GM20431 (cell line): ENCODE measurements around the gene RPS26.
"Not testable (repeated sequence)": the region's sequence is repeated elsewhere in the genome, so short reads cannot be mapped to it uniquely, and the experiment has no call there.

Experiments used
- in situ Hi-C: fragments of 300-500 bp; cut with MseI, MboI; formaldehyde crosslinking; loops from one replicate; pipeline ENCODE4 v1.15.0; 2020; ENCODE audit warnings: low sequenced_read_pairs; ENCODE audit not compliant: unreplicated experiment

The RPS26 gene

DNA sequence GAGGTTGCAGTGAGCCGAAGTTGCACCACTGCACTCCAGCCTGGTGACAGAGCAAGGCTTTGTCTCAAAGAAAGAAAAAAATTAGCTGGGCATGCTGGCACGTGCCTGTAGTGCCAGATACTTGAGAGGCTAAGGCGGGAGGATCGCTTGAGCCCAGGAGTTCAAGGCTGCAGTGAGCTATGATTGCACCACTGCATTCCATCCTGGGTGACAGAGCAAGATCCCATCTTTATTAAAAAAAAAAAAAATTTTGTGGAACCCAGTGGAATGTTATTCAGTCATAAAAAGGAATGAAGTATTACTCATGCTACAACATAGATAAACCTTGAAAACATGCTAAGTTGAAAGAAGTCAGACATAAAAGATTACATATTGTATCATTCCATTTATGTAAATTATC lies 29.9 kb downstream of the RPS26 start:
- in situ Hi-C loops: no loop called here

DNA sequence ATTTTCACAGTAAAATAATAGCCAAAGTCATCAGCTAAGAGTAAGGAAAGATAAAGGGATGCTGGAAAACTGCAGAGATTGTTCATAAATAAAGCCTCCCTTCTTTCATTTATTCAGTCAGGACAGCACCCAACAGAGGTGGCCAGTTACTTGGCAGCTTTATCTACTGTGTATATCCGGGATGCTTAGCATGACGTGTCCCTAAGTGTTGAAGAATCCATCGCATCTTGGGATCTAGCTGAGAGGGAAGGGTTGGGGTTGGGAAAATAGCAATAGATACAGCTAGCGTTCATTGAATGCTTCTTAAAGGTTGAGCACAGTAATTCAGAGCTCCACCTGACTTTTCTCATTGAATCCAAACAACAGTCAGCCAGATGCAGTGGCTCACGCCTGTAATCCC lies 32.7 kb downstream of the RPS26 start:
- in situ Hi-C loops: no loop called here

DNA sequence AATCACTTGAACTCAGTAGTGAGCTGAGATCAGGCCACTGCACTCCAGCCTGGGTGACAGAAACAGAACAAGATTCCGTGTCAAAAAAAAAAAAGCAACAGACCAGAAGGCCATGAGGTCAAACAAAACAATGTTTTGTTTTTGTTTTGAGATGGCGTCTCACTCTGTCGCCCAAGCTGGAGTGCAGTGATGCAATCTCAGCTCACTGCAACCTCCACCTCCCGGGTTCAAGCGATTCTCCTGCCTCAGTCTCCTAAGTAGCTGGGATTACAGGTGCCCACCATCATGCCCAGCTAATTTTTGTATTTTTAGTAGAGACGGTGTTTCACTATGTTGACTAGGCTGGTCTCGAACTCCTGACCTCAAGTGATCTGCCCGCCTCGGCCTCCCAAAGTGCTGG lies 36.2 kb downstream of the RPS26 start:
- in situ Hi-C loops: not testable (repeated sequence)

DNA sequence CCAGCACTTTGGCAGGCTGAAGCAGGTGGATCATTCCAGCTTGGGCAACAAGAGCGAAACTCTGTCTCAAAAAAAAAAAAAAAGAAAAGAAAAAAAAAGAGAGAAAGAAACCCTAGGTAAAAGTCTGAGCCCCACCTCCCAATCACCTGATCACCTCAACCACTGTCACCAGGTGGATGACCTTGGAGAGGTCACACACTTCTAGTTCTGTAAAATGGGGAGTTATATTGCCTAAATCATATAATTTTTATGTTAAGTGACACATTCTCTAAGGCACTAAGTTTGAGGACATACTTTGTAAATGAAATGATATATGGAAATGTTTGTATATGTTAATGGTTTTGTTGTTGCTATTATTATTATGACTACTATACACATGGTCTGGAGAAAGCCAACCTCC lies 36.7 kb downstream of the RPS26 start:
- in situ Hi-C loops: no loop called here

DNA sequence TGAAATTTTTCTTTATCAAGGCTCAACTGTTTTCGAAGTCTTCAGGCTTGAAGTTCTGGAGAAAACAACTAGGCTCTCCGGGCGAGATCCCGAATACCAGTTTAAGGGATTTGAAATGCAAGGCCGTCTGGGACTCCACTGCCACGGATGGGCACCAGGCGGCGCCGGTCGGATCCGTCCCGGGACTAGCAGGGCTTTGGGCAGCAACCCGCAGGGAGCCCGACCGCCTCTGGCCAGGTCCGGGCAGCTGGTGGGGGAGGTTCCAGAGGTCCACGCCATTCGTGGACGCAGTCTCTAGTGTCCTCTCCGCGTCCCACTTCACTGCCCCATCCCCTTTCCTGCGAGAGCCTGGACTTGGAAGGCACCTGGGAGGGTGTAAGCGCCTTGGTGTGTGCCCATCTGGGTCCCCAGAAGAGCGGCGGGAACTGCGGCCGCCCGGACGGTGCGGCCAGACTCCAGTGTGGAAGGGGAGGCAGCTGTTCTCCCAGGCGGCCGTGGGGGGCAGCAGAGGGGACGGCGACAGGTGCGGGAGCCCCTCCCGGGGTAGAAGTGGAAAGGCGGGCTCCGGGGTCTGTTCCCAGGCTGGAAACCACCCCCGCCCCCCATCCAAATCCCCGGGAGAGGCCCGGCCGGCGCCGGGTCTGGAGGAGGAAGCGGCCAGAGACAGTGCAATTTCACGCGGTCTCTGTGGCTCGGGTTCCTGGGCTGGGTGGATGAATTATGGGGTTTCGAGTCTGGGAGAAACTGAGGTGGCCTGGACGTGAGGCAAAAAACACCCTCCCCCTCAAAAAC lies 37.4 kb downstream of the RPS26 start:
- in situ Hi-C loops: no loop called here

DNA sequence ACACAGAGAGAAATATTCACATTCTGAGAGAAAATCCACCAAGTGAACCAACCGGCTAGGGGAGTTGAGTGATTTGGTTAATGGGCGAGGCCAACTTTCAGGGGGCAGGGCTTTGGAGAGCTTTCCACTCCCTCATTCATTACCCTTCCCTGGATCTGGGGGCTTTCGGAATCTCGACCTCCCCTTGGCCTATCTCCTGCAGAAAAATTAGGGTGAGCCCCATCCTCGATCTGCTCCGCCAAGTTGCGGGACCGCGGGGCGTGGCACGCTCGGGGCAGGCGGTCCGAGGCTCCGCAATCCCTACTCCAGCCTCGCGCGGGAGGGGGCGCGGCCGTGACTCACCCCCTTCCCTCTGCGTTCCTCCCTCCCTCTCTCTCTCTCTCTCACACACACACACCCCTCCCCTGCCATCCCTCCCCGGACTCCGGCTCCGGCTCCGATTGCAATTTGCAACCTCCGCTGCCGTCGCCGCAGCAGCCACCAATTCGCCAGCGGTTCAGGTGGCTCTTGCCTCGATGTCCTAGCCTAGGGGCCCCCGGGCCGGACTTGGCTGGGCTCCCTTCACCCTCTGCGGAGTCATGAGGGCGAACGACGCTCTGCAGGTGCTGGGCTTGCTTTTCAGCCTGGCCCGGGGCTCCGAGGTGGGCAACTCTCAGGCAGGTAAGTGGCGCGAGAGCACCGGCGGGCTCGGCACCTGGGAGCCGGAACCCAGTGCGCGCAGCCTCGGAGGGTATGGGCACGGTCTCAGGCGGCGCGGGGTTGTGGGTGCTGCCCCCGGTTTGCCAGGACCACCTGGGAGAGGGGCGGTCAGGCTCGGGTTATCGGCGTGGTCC lies 38.2 kb downstream of the RPS26 start, which contains the start of gene ERBB3:
ERBB3 (plus strand) TSS at position 443 of the 833 bp plus-strand sequence; CDS start at position 579, 136 bp downstream.
- in situ Hi-C loops: no loop called here

DNA sequence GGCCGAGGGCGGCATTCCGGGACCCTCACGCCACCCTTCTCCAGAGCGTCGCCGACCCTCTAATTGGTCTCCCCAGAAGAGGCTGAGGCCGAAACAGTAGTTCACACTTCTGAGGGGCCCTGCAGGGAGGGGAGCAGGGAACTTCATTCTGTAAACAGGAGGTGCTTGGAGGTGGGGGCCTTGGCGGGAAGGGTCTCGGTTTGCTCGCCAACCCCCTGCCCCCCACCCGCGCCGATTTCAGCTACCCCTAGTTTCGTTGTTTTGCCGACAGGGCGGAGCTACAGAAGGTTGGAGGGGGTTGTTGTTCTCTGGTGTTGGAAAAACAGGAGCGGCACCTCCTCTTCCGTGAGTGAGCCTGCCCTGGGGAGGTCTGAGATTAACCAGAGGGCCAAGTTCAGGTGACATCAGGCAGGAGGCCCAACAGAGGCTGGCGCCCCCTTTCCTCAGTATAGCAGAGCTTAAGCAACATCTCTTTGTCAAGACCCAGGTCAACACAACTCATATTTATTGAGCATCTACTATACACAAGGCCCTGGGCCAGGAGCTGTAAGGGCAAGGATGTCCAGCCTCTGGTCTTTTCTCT lies 38.9 kb downstream of the RPS26 start:
- in situ Hi-C loops: no loop called here

DNA sequence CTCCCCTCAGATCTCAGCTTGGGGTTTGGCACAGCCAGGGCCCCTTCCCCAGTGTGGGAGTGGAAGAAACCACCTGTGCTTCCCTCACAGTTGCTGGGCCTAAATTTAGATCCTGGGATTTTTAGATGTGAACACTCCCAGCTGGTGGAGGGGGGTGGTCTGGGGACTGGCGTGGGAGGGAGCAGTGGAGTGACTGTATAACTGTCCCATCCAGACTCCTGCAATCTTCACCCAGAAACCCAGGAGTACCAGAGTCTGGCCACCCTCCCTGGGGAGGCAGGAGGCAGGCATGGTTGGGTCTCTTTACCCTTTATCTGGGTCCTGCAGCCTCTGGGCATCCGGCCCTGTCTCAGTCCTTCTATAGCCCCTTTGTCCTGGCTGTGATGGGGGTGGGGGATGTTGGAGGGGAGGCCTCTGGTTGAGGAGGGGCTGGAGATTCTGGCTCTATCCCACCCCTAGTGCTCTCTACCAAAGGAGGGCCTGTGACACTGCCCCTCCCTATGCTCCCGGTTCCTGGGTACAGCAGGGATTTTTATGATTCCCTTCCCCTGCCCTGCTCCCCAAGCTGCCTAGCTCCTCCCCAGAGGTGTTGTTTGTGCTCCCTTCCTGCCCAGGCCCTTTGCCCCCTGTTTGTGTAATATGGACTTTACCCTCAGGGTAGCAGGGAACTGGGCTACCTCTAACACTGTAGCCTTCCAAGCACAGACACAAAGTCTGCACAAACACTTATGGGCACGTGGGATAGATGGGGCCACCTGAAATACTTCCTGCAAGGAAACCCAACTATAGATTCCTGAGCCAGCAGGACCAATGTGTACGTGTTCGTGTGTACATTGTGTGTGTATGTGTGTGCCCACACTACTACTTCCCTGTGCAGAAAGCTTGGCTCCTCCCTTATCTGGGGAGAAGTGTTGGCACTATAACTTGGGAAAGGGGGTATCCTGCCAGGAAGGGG lies 40.0 kb downstream of the RPS26 start:
- in situ Hi-C loops: no loop called here

DNA sequence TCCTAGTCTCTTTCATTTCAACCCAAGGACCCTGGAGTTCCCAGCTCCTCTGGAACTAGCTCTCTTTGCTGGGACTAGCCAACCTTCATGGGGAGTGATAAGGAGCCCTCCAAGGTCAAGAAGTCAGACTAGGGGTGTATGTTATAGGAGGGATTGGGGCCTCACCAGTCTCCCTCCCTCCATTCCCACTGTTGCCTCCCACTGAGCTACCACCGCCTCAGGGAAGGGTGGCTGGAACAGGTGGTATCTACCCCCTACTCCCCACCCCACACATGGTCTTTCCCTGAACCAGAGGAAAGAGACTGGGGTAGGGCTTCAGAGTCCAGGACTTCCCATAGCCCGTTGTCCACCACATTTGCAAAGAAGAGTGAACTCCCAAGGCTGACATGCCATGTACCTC lies 40.7 kb downstream of the RPS26 start:
- in situ Hi-C loops: no loop called here

DNA sequence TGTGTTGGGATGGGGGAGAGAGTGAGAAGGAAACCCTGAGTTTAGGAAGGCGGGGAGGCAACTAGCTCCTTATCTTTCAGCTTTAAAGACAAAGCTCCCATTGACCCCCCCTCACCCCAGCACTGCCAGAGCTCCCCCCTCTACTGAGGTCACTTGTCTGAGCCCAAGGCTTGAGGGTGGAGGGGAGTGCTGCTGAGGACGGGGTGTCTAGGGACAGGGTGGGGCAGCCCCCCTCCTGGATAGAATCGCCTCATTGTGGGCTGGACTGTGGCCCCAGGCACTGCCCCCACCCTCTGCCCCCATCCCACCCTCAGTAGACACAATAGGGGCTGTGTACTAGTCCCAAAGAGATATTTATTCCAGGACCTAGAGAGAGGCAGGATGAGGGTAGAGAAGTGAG lies 41.2 kb downstream of the RPS26 start:
- in situ Hi-C loops: no loop called here

DNA sequence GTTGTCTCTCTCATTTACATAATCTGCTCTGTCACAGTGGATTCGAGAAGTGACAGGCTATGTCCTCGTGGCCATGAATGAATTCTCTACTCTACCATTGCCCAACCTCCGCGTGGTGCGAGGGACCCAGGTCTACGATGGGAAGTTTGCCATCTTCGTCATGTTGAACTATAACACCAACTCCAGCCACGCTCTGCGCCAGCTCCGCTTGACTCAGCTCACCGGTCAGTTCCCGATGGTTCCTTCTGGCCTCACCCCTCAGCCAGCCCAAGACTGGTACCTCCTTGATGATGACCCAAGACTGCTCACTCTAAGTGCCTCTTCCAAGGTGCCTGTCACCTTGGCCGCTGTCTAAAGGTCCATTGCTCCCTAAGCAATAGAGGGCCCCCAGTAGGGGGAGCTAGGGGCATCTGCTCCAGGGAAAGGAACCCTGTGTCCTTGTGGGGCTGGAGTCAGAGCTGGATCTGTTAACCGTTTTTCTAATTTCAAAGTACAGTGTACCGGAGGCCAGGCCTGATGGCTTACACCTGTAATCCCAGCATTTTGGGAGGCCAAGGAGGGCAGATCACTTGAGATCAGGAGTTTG lies 43.3 kb downstream of the RPS26 start:
- in situ Hi-C loops: no loop called here

DNA sequence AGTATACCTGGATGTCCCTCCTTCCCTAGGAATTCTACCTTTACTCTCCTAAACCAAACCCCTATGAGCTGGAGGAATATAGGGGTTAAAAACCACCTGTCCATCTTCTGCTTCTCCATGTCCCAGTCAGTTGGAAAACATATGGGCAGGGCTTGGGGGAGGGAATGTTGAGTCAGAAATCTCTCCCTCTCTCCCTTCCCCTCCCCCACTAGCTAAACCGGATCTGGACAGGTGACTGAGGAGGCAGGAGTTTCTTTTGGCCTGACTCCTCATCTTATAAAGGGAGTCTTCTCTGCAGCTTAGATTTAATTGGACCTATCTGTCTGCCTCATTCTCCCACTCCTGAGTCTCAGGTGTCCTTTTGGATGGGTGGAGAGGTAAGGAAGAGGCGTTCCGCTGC lies 44.4 kb downstream of the RPS26 start:
- in situ Hi-C loops: no loop called here

DNA sequence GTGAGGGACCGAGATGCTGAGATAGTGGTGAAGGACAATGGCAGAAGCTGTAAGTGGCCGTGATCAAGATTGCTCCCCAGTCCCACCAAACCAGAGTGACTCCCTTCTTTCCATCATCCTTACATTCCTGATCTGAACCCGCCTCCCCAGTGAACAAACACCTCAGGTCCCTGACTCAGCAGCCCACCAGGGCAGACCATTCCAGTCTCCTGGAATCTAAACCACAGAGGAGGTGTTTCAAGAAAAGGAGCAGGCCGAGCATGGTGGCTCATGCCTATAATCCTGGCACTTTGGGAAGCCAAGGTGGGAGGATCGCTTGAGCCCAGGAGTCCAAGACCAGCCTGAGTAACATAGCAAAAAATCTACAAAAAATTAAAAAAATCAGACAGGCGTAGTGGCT lies 44.9 kb downstream of the RPS26 start:
- in situ Hi-C loops: no loop called here

DNA sequence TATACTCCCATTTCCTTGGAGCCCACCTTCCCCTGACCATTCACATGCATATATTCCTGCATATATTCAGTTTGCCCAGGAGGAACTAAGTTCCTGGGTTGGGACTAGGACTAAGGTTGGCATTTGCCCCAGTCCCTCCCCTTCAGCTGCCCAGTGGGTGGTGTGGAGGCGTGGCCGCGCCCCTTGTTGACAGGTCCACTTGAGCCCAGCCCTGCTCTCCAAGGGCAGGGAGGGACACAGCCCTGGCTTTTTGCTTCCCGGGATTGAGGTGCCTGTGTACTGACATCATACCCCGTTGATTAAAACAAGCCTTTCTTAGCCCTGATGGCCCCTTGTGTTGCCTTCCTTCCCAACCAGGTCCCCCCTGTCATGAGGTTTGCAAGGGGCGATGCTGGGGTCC lies 45.5 kb downstream of the RPS26 start:
- in situ Hi-C loops: no loop called here
